GM21423 (cell line): ENCODE measurements around the gene SBF2.

Source experiments
- ATAC-seq: cut with Tn5 transposase; IDR thresholded peaks from one replicate; pipeline ENCODE4 v1.9.1; 2021; ENCODE audit warnings: mild to moderate bottlenecking, moderate library complexity; ENCODE audit not compliant: unreplicated experiment

SBF2 gene

DNA sequence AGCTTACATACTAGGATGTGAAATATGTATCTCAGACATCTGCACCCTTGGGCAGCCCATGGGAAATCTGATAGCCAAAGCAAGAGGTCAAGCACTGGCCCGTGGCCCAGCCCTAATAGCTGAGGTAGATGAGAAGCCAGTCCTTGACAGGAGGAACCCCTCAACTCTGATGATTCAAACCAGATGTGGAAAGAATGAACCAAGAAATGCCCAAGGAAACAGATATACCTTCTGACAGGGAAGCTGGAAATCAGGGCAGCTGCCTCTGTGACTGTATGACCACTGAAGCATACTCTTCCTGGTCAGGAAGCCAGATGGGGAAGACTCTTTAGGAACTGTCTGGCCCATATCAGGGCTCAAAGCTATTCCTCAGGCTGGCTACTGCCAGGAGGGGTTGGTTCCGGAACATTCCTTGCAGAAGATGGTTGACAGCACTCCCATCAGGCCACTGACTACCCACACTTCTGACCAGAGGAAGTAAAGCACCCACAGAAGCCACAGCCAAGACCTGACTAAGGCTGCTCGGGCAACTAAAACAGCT, 506.0 kb downstream of the SBF2 start:
- ATAC-seq, result no peak

DNA sequence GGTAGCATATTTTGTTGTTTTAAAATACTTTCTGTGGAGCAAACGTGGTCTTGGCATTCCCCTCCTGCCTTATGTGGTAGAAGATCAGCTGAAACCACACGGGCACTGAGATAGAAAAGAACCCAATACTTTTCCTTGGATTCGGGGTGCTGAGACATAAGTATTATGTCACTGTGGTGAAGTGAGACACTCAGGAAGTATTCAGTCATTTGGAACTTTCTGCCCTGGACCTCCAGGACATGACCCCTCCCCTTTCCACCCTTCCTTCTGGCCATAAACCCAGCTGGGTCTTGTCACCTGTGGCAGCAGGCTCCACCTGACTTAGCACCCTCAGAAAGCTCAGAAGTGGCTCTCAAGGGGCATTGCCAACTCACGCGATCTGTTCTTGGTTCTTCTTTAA, 506.8 kb downstream of the SBF2 start:
- ATAC-seq, result no peak

GRCh38 chr11:9784602-9785315, 509.3 kb downstream of the SBF2 start:
- ATAC-seq, result no peak

- ATAC-seq, result no peak
These were observed 510.0 kb downstream of the SBF2 start for GRCh38 chr11:9783986-9784385.

DNA sequence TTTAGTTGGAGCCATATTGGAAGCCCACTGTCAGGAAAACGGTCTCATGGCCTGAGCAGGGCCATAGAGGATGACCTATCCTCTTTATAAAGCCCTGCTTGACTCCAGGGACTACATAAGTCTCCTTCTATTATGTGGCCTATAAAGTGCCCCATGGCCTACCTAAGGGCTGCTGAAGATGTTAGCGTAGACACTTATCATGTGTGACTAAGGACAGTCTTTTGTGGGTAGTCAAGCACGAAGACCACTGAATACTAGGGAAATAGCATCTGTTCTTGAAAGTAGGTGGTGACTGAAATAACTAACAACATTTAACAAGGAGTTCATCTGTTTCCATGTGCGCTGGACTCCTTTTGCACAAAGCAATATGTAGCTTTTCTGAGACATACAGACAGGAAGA, 513.1 kb downstream of the SBF2 start:
- ATAC-seq, result no peak

DNA sequence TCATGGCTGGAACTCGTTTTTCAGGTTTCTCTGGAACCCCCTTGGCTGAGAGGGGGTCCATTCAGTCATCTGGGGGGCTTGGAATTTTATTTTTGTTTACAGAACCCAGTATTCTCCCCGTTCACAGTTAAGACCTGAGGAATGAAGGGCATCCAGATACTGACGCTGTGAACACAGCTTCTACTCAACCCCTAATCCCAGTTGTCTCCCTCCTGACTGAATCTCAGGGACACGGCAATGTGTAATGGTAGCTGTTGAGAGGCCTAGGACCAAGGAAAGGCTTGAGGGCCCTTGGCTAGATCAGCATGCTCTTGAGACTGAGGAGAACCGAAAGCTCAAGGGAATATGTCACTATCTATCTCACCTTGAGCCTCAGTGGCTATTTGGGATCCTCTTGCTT, 516.5 kb downstream of the SBF2 start:
- ATAC-seq, result no peak

GRCh38 chr11:9777066-9777465, 517.0 kb downstream of the SBF2 start:
- no peak for ATAC-seq

DNA sequence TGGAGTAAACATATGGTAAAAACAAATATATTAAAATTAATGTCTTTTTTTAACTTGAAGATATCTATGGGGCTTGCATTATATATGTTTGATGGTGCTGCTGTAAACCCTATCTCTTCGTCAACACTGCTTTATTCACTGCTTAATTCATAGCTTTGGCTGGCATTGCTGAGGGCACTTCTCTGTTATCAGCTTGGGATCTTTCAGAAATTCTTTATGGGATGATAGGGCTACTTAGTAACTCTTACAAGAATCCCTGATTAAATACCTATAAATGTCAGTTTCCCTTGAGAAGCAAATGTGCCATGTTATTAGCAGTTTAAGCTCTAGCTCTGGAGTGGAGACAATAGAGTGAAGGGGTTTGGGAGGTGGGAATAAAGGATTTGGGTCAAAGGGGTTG, 517.8 kb downstream of the SBF2 start:
- ATAC-seq, result no peak

- no peak for ATAC-seq
These were observed 518.6 kb downstream of the SBF2 start for GRCh38 chr11:9775398-9775779.

DNA sequence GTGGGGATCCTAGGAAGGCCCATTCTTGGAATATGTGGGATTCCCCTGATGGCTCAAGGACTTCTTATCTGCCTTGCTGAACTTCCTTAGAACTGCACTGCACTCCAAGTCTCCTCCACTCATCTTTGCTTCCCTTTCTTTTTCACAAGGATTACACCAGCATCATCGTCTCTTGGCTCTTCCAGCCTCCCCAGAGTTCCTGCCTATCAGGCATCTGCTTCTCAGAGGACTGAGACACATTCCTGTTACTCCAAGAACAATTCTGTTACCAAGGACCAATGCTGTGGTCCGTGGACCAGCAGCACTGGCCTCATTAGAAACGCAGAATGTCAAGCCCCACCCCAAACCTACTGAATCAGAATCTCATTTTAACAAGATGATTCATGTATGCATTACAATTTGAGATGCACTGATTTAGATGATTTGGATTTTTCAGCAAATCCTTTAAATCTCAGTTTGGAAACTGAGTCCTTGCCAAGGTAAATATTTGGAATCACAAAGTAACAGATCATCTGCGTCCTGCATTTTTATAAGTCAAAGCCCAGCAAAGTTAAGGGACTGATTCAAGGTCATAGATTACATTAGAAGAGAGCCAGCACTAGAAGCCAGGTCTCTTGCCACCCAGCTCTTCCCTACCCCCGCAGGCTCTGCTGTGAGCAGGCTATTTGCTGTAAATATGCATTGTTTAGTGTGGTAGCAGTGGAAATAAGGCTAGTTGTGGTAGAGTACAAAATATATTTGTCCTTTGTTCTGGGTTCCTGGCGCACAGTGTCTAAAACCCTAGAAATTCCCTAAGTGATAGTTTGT, 519.2 kb downstream of the SBF2 start:
- ATAC-seq, result no peak

GRCh38 chr11:9774109-9774508, 519.9 kb downstream of the SBF2 start:
- no peak for ATAC-seq

- no peak for ATAC-seq
These were observed 520.5 kb downstream of the SBF2 start for GRCh38 chr11:9773524-9773923.

- ATAC-seq, result no peak
These were observed 521.8 kb downstream of the SBF2 start for GRCh38 chr11:9772218-9772617.

DNA sequence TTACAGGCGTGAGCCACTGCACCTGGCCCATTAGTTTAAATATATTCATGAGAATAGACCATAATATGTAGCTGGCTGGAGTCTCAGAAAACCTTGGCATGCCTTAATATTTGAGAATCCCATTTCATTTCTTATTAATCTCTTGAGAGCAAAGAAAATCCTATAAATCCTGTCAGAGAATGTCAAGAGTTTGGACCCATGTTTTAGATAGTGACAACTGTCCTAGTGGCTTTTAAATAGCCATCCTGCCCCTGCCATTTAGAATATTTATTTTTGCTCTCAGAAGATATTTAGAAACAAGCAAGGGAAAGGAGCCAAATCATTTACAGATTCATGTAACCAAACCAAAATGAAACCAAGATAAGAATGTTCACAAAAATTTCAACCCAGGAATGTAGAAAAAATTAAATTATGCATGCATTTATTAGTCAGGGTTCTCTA, 522.9 kb downstream of the SBF2 start:
- no peak for ATAC-seq

DNA sequence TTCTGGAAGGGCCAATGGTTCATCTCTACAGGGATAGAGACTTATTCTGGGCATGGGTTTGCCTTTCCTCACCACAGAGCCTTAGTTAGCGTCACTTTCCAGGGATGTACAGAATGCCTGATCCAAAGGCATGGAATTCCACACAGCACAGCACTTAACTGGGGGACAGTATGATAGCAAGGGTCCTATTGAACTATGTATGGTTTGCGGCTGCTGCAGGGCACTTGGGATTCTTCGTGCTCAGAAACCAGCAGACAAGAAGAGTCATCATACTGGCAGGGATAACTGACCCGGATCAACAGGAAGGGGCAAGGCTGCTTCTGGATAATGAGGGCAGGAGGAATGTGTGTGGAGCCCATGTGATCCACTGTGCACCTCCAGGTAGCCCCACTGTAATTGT, 524.4 kb downstream of the SBF2 start:
- no peak for ATAC-seq

GRCh38 chr11:9765320-9766101, 528.5 kb downstream of the SBF2 start:
- no peak for ATAC-seq

DNA sequence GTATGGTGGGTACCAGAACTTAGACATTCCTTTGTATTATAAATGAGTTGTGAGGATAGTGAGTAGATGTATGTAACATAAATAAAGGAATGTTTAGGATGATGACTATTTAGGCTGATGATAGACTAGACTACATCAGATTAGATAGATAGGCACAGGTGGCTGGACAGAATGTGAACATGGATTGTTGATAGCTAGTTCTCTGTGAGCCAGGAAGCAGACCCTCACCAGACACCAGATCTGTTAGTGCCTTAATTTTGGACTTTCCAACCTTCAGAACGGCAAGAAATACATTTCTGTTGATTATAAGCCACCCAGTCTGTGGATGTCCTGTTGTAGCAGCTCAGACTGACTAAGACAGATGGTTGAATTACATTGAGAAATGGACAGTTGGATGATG, 530.7 kb downstream of the SBF2 start:
- no peak for ATAC-seq

DNA sequence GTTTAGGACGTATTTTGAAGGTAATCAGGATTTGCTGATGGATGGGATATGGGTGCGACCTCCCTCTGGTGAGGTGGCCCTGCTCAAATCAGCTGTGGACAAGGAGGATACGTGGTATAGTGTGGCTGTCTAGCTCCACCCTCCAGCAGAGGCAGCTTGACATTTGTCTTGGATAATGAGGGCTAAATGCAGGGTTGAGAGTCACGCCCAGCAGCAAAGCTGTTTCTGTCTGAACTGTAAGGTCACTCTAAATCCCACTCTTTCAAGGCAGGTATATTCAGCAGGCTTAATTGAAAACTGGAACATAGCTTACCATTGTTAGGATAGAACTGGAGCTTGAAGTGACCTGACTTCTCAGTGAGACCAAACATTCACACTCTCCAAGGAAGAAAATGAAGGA, 531.5 kb downstream of the SBF2 start:
- no peak for ATAC-seq

DNA sequence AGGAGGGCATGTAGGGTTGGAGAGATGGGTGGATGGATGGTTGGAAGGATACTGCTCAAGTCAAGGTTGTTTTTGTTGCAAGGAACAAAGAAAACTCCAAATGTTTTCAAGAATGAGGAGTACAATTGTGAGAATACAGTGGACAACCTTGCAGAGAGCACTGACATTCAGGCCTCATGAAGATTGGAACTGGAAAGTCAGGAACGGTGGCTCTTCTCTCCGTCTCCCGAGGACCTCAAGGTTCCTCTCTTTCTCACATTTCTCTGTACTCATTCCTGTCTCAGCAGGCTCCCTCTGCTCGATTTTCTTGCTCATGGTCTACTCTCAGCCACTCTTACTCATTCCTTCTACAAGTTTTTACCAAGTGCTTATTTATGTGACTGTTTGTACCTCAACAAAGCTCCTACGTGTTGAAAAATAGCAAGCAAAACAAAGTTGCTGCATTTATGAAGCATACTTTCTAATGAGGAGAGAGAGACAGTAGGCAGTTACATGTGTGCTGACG, 532.5 kb downstream of the SBF2 start:
- ATAC-seq, result no peak

- ATAC-seq, result no peak
These were observed 533.8 kb downstream of the SBF2 start for GRCh38 chr11:9760193-9760575.

DNA sequence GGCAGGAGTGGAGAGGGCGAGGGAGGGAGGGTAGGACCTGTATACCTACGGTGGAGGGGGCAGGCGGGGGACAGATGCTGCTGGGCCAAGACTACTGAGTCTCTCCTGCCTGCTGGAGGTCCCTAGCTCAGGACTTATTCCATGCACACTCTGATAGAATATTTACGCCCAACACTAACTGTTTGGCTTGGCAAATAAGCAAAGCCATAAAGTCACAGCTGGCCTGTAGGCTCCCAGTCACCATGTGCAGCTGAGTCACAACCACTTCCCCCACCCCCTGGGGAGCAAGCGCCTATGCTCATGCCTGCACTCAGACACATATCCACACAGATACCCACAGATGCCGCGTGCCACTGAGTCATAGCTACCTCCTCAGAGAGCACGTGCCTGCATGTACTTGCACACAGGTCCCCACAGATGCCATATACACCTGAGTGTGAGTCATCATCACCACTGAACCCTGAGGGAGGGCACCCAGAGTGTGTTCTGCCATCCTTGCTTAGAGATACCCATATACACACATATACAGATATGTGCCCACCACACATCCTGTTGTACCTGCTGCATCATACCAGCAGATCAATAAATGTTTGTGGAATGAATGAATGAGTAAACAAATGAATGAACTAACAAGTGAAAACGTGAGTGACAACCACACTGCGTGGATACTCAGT, 534.4 kb downstream of the SBF2 start:
- peak; percentile 54 for ATAC-seq
